NT2/D1 (cell line): ENCODE data around the gene CRAMP1.
"Not testable (repeated sequence)": the region's sequence is repeated elsewhere in the genome, so short reads cannot be mapped to it uniquely, and the experiment has no call there.

ENCODE experiments used
- DNase-seq: peaks from one replicate; pipeline ENCODE4 v3.0.0-alpha.2; 2011; ENCODE audit warnings: low read depth, low spot score
- H3K27me3 ChIP-seq: 2 replicates; pipeline ENCODE4 v1.6.0; 2011; ENCODE audit warnings: mild to moderate bottlenecking; ENCODE audit not compliant: insufficient read length, insufficient read depth
- H3K36me3 ChIP-seq: 2 replicates; pipeline ENCODE4 v1.6.1; 2011; ENCODE audit warnings: mild to moderate bottlenecking, low read length, mixed read lengths; ENCODE audit not compliant: insufficient read depth, insufficient read length
- H3K4me1 ChIP-seq: 2 replicates; pipeline ENCODE4 v1.5.1; 2011; ENCODE audit not compliant: insufficient read depth, insufficient read length
- H3K4me3 ChIP-seq: 2 replicates; pipeline ENCODE4 v1.5.1; 2011; ENCODE audit warnings: low read depth; ENCODE audit not compliant: insufficient read length
- H3K9ac ChIP-seq: 2 replicates; pipeline ENCODE4 v1.6.0; 2011; ENCODE audit warnings: low read depth; ENCODE audit not compliant: insufficient read length
- H3K9me3 ChIP-seq: 2 replicates; pipeline ENCODE4 v1.5.1; 2011; ENCODE audit warnings: mild to moderate bottlenecking, low read length; ENCODE audit not compliant: insufficient read depth
- SUZ12 ChIP-seq: IDR thresholded peaks from 2 replicates; pipeline ENCODE4 v1.6.1; 2011; ENCODE audit not compliant: insufficient read length, insufficient read depth; ENCODE audit errors: extremely low read depth
- YY1 ChIP-seq: IDR thresholded peaks from 2 replicates; pipeline ENCODE4 v1.6.1; 2011; ENCODE audit not compliant: insufficient read length, insufficient read depth
- ZNF274 ChIP-seq: IDR thresholded peaks from 2 replicates; pipeline ENCODE4 v1.6.1; 2011; ENCODE audit warnings: mild to moderate bottlenecking, low read depth, low read length

The CRAMP1 gene

DNA sequence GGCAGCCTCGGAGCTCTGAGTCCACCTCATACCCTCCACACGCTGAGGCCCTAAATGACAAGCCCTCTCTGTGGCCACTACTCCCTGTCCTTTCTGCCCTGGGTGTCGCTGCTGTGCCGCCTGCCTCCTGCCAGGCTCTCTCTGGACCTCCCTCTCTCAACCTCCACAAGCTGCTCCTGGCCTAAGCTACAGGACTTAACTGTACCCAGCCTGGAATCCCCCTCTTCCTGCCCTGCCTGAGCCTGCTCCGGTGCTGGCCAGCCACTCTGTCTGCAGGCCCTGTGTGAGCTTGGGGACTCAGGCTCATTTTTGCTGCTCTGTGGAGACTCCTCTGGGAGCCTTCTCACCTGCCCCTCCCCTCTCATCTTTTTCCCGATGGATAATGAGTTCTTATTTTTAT, 21.8 kb upstream of the CRAMP1 start:
- Histone ChIP-seq H3K9me3 (no peaks in the 10 kb centered on the region), H3K36me3 (peaks cover 54% of the 10 kb centered on the region), H3K9ac (no peak overlapping the region), H3K4me3 (no peak overlapping the region), H3K27me3 (no peaks in the 10 kb centered on the region), H3K4me1 (no peaks in the 10 kb centered on the region)
- DNase-seq, result no peak
- no peak for TF ChIP-seq YY1
- TF ChIP-seq SUZ12, result no peak
- no peak for TF ChIP-seq ZNF274

DNA sequence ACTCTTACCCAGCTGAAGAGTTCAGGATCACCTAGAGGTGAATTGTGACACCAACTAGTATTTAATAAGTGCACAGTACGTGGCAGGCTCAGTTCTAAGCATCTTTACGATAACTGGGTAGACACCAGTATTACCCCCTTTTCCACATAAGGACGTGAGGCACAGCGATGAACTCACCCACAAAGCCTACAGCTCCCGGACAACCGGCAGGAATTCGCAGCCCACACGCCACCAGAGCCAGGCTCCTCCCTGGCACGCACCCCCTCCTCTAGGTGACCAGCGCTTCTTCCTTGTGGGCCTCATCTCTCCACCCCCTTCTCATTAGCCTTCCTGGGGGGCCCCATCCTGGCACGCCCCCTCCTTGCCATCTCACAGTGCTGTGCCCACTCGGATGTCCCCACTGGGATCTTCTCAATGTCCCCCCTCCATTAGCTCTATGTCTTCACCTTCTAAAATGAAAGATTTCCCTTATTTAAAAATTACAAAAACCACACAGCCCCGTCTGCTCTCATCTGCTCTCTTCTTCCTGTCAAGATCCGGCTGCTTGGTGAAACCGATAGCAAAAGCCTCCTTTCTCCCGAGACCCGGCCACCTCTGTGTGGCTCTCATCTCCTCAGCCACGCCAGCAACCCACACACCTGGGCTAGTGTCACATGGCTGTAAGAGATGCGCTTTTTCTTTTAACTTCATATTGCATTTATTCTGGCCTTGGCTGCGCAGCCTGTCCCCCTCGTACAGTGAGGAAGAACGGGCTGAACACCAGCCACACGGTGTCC, 21.0 kb upstream of the CRAMP1 start:
- Histone ChIP-seq H3K4me3 (no peak overlapping the region), H3K4me1 (no peaks in the 10 kb centered on the region), H3K27me3 (no peaks in the 10 kb centered on the region), H3K36me3 (peaks cover 50% of the 10 kb centered on the region), H3K9ac (no peak overlapping the region), H3K9me3 (0 out of 2 replicates have a peak, but pooled peaks cover under 1% of the 10 kb centered on the region)
- no peak for DNase-seq
- TF ChIP-seq ZNF274 (no peak), SUZ12 (no peak), YY1 (no peak)

- H3K27me3 ChIP-seq, result no peaks in the 10 kb centered on the region
- H3K9me3 ChIP-seq, result peaks cover 13% of the 10 kb centered on the region; the same call in 1 of the 2 replicates
- no peak for DNase-seq
- peaks cover 44% of the 10 kb centered on the region for H3K36me3 ChIP-seq
- H3K4me1 ChIP-seq, result no peaks in the 10 kb centered on the region
- H3K4me3 ChIP-seq, result no peak overlapping the region
- TF ChIP-seq ZNF274 (no peak), SUZ12 (no peak), YY1 (no peak)
- no peak overlapping the region for H3K9ac ChIP-seq
These were observed 19.7 kb upstream of the CRAMP1 start for GRCh38 chr16:1592446-1592845.

GRCh38 chr16:1595511-1595910, 16.6 kb upstream of the CRAMP1 start:
- not testable (repeated sequence) for H3K27me3 ChIP-seq, H3K9ac ChIP-seq, H3K4me3 ChIP-seq, H3K4me1 ChIP-seq, DNase-seq
- Histone ChIP-seq H3K36me3 (peaks cover 22% of the 10 kb centered on the region), H3K9me3 (peaks cover 26% of the 10 kb centered on the region; the same call in 1 of the 2 replicates)

GRCh38 chr16:1596516-1596915, 15.6 kb upstream of the CRAMP1 start:
- no peak for TF ChIP-seq SUZ12
- TF ChIP-seq YY1, result no peak
- TF ChIP-seq ZNF274, result no peak
- H3K4me3 ChIP-seq, result no peak overlapping the region
- no peaks in the 10 kb centered on the region for H3K4me1 ChIP-seq
- no peaks in the 10 kb centered on the region for H3K27me3 ChIP-seq
- no peak for DNase-seq
- H3K36me3 ChIP-seq, result peaks cover 21% of the 10 kb centered on the region
- H3K9me3 ChIP-seq, result peaks cover 26% of the 10 kb centered on the region; the same call in 1 of the 2 replicates
- no peak overlapping the region for H3K9ac ChIP-seq

- H3K9ac ChIP-seq, result no peak overlapping the region
- no peak for DNase-seq
- TF ChIP-seq ZNF274 (no peak), YY1 (no peak), SUZ12 (no peak)
- no peaks in the 10 kb centered on the region for H3K4me1 ChIP-seq
- H3K4me3 ChIP-seq, result no peak overlapping the region
- H3K36me3 ChIP-seq, result peaks cover 25% of the 10 kb centered on the region
- peaks cover 26% of the 10 kb centered on the region; the same call in 1 of the 2 replicates for H3K9me3 ChIP-seq
- no peaks in the 10 kb centered on the region for H3K27me3 ChIP-seq
These were observed 15.0 kb upstream of the CRAMP1 start for GRCh38 chr16:1597154-1597553.

GRCh38 chr16:1601031-1601430, 11.1 kb upstream of the CRAMP1 start:
- Histone ChIP-seq H3K9me3 (peaks cover 26% of the 10 kb centered on the region; the same call in 1 of the 2 replicates), H3K4me1 (no peaks in the 10 kb centered on the region), H3K27me3 (no peaks in the 10 kb centered on the region), H3K4me3 (no peak overlapping the region), H3K36me3 (peaks cover 28% of the 10 kb centered on the region), H3K9ac (no peak overlapping the region)
- DNase-seq, result no peak
- TF ChIP-seq ZNF274 (no peak), YY1 (no peak), SUZ12 (no peak)
